SH-SY5Y (cell line): ENCODE measurements around the gene TCTN3.

Experiments
- GATA2 ChIP-seq: IDR thresholded peaks from 2 replicates; pipeline ENCODE4 v1.6.1; 2011; ENCODE audit warnings: mild to moderate bottlenecking, low read depth, low read length
- GATA3 ChIP-seq: IDR thresholded peaks from 2 replicates; pipeline ENCODE4 v1.6.1; 2011; ENCODE audit warnings: low read depth, mild to moderate bottlenecking, low read length, moderate library complexity

- TF ChIP-seq GATA2 (no peak), GATA3 (no peak)
These were observed 4.7 kb upstream of the TCTN3 start for GRCh38 chr10:95698415-95698814.
